Neuronal stem cell (in vitro differentiated cells): ENCODE measurements around the gene SMOC2.

Experiments used
- DNase-seq: peaks from one replicate; pipeline ENCODE4 v3.0.0-alpha.2; 2013; ENCODE audit warnings: low spot score
- H2AFZ ChIP-seq: one replicate; pipeline ENCODE4 v1.6.1; 2013; ENCODE audit warnings: mild to moderate bottlenecking, low read length, inconsistent platforms
- H2AK5ac ChIP-seq: 2 replicates; pipeline ENCODE4 v1.6.1; 2013; ENCODE audit warnings: low read depth, mild to moderate bottlenecking, inconsistent platforms, low read length, moderate library complexity, mixed read lengths
- H2BK120ac ChIP-seq: 2 replicates; pipeline ENCODE4 v1.6.1; 2013; ENCODE audit warnings: low read depth, mild to moderate bottlenecking, inconsistent platforms, low read length, moderate library complexity, mixed read lengths
- H2BK12ac ChIP-seq: one replicate; pipeline ENCODE4 v1.6.1; 2013; ENCODE audit warnings: low read length, inconsistent platforms
- H2BK15ac ChIP-seq: 2 replicates; pipeline ENCODE4 v1.6.1; 2013; ENCODE audit warnings: mild to moderate bottlenecking, low read length, inconsistent platforms, mixed read lengths
- H2BK5ac ChIP-seq: one replicate; pipeline ENCODE4 v1.6.1; 2013; ENCODE audit warnings: inconsistent platforms, mild to moderate bottlenecking, low read length, moderate library complexity
- H3K14ac ChIP-seq: one replicate; pipeline ENCODE4 v1.6.1; 2013; ENCODE audit warnings: low read length, inconsistent platforms
- H3K18ac ChIP-seq: 2 replicates; pipeline ENCODE4 v1.6.1; 2013; ENCODE audit warnings: low read length, inconsistent platforms
- H3K23ac ChIP-seq: 2 replicates; pipeline ENCODE4 v1.6.1; 2013; ENCODE audit warnings: low read depth, mild to moderate bottlenecking, mixed read lengths, low read length, inconsistent platforms; ENCODE audit not compliant: poor library complexity
- H3K27ac ChIP-seq: replicated peaks from 3 replicates; pipeline ENCODE4 v1.5.1; 2013; ENCODE audit warnings: low read length, inconsistent platforms
- H3K27me3 ChIP-seq, 3 experiments: 2 replicates each; pipeline ENCODE4 v1.6.1; 2013; ENCODE audit warnings: low read length in 3 of 3, mild to moderate bottlenecking in 2 of 3, inconsistent platforms in 1 of 3, low read depth in 1 of 3, mixed read lengths in 1 of 3, moderate library complexity in 1 of 3; ENCODE audit not compliant: control insufficient read depth in 3 of 3, insufficient read depth in 3 of 3
- H3K36me3 ChIP-seq, 2 donors: replicated peaks in 1 of 2; 2 replicates each; pipeline ENCODE4 v1.6.1; 2013; ENCODE audit warnings: low read length in 2 of 2; ENCODE audit not compliant: control insufficient read depth in 2 of 2, insufficient read depth in 2 of 2
- H3K4ac ChIP-seq: 2 replicates; pipeline ENCODE4 v1.6.1; 2013; ENCODE audit warnings: inconsistent platforms, mild to moderate bottlenecking, low read length, moderate library complexity
- H3K4me1 ChIP-seq, 2 donors: 1 replicate in 1 of 2; 2 replicates in 1 of 2; pipeline ENCODE4 v1.6.1; 2013; ENCODE audit warnings: low read length in 2 of 2, low read depth in 1 of 2; ENCODE audit not compliant: control insufficient read depth in 2 of 2, insufficient read depth in 1 of 2
- H3K4me2 ChIP-seq: one replicate; pipeline ENCODE4 v1.6.1; 2013; ENCODE audit warnings: mild to moderate bottlenecking, low read length, inconsistent platforms; ENCODE audit not compliant: insufficient read depth, poor library complexity, severe bottlenecking
- H3K4me3 ChIP-seq, 2 donors: 2 replicates each; pipeline ENCODE4 v1.5.1; 2013; ENCODE audit warnings: low read length in 2 of 2, mild to moderate bottlenecking in 2 of 2, inconsistent platforms in 1 of 2, moderate library complexity in 1 of 2
- H3K79me1 ChIP-seq: one replicate; pipeline ENCODE4 v1.6.1; 2013; ENCODE audit warnings: low read depth, mild to moderate bottlenecking, inconsistent platforms, low read length, moderate library complexity
- H3K9ac ChIP-seq: one replicate; pipeline ENCODE4 v1.6.1; 2013; ENCODE audit warnings: mild to moderate bottlenecking, low read depth, low read length, inconsistent platforms; ENCODE audit not compliant: poor library complexity
- H3K9me3 ChIP-seq, 2 donors: replicated peaks in 1 of 2; 2 replicates each; pipeline versions ENCODE3 to v1.6.1; 2013; ENCODE audit warnings: low read length in 2 of 2, mild to moderate bottlenecking in 2 of 2, inconsistent platforms in 1 of 2, low read depth in 1 of 2, mixed read lengths in 1 of 2, moderate library complexity in 1 of 2; ENCODE audit not compliant: control insufficient read depth in 2 of 2, insufficient read depth in 1 of 2
- H4K8ac ChIP-seq: one replicate; pipeline ENCODE4 v1.6.1; 2013; ENCODE audit warnings: low read depth, mild to moderate bottlenecking, inconsistent platforms, low read length, moderate library complexity
- H4K91ac ChIP-seq: one replicate; pipeline ENCODE4 v1.6.1; 2013; ENCODE audit warnings: low read length, low read depth, mild to moderate bottlenecking, inconsistent platforms; ENCODE audit not compliant: poor library complexity
- WGBS, 2 donors: extraction: QIAGEN DNeasy Blood & Tissue Kit; methylation state at CpG; one replicate each; pipeline ENCODE4 v1.1.7; 2013; ENCODE audit warnings: missing lambda C conversion rate in 2 of 2, mixed read lengths in 1 of 2; ENCODE audit not compliant: insufficient read length in 2 of 2, insufficient replicate concordance in 1 of 2; ENCODE audit errors: extremely low coverage in 2 of 2; 5-methylcytosine and 5-hydroxymethylcytosine counted together

The SMOC2 gene

DNA sequence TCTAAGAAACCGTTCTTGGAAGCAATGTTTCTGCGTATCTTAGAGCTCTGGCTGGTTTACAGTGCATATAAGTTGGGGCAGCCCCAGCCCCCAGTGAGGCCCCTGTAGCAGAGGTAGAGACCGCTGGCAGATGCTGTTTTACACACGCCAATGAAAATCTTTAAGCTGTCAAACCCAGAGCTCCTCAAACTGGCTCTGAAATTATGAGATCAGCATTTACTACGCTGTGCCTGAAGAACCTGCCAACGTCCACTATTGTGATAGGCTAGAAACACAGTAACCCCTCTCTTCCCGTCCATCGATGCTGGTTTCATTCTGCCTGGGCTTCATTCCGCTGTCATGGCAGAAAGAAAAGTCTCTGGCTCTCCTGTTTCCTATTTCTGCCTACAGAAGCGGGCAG, 160.6 kb downstream of the SMOC2 start:
- no peaks in the 10 kb centered on the region for H3K27me3 ChIP-seq
- H3K14ac ChIP-seq = no peak overlapping the region
- no peak overlapping the region for H4K91ac ChIP-seq
- no peak overlapping the region for H3K27ac ChIP-seq
- H3K23ac ChIP-seq = no peak overlapping the region
- WGBS, 2 donors = no CpG with 5 or more reads among the region's 10 CpGs
- no peak for DNase-seq
- H3K79me1 ChIP-seq = no peaks in the 10 kb centered on the region
- peak overlapping the region; percentile 57 for H2AFZ ChIP-seq
- H2AK5ac ChIP-seq = no peak overlapping the region
- no peak overlapping the region for H3K4ac ChIP-seq
- H2BK15ac ChIP-seq = no peak overlapping the region
- H2BK12ac ChIP-seq = no peak overlapping the region
- no peaks in the 10 kb centered on the region for H3K36me3 ChIP-seq
- H3K4me2 ChIP-seq = no peak overlapping the region
- H3K9ac ChIP-seq = no peak overlapping the region
- H3K18ac ChIP-seq = no peak overlapping the region
- no peak overlapping the region for H3K4me3 ChIP-seq
- no peak overlapping the region for H4K8ac ChIP-seq
- no peak overlapping the region for H2BK5ac ChIP-seq
- H2BK120ac ChIP-seq = no peak overlapping the region
- peaks cover 2% of the 10 kb centered on the region in 2 donors for H3K4me1 ChIP-seq
- H3K9me3 ChIP-seq = peaks cover 0 to 4% of the 10 kb centered on the region in 2 donors

- H2BK120ac ChIP-seq = no peak overlapping the region
- H3K9me3 ChIP-seq = peaks cover 0 to 4% of the 10 kb centered on the region in 2 donors
- no peaks in the 10 kb centered on the region for H3K27me3 ChIP-seq
- no peak overlapping the region for H4K91ac ChIP-seq
- H3K79me1 ChIP-seq = no peaks in the 10 kb centered on the region
- H2BK15ac ChIP-seq = no peak overlapping the region
- H3K4me1 ChIP-seq = peaks cover 2 to 9% of the 10 kb centered on the region in 2 donors
- H3K27ac ChIP-seq = no peak overlapping the region
- no peak overlapping the region for H2BK12ac ChIP-seq
- no peak overlapping the region for H3K4me2 ChIP-seq
- no CpG with 5 or more reads among the region's 4 CpGs for WGBS, 2 donors
- H4K8ac ChIP-seq = no peak overlapping the region
- no peak overlapping the region for H2AK5ac ChIP-seq
- H2BK5ac ChIP-seq = no peak overlapping the region
- peak overlapping the region; percentile 25 for H3K14ac ChIP-seq
- no peak overlapping the region for H3K4ac ChIP-seq
- peak overlapping the region; percentile 20 for H3K18ac ChIP-seq
- no peaks in the 10 kb centered on the region for H3K36me3 ChIP-seq
- H3K23ac ChIP-seq = no peak overlapping the region
- DNase-seq = no peak
- H2AFZ ChIP-seq = no peak overlapping the region
- no peak overlapping the region for H3K4me3 ChIP-seq
- H3K9ac ChIP-seq = no peak overlapping the region
Observed at GRCh38 chr6:168602576-168602975, 161.6 kb downstream of the SMOC2 start.

- Histone ChIP-seq H3K27ac (no peak overlapping the region), H4K8ac (no peak overlapping the region), H2AK5ac (no peak overlapping the region), H2BK12ac (no peak overlapping the region), H3K9ac (no peak overlapping the region), H3K27me3 (no peaks in the 10 kb centered on the region), H3K36me3 (no peaks in the 10 kb centered on the region), H3K23ac (no peak overlapping the region), H3K4me2 (no peak overlapping the region), H3K4me1 (peaks cover 5 to 15% of the 10 kb centered on the region in 2 donors), H2BK15ac (no peak overlapping the region), H3K18ac (no peak overlapping the region), H3K79me1 (no peaks in the 10 kb centered on the region), H2BK120ac (no peak overlapping the region), H2BK5ac (no peak overlapping the region), H3K4ac (no peak overlapping the region), H3K4me3 (no peak overlapping the region), H2AFZ (no peak overlapping the region), H3K14ac (no peak overlapping the region), H3K9me3 (peaks cover 0 to 4% of the 10 kb centered on the region in 2 donors), H4K91ac (no peak overlapping the region)
- DNase-seq = no peak
- no CpG with 5 or more reads among the region's 4 CpGs for WGBS, 2 donors
Observed at GRCh38 chr6:168603234-168603633, 162.2 kb downstream of the SMOC2 start.

DNA sequence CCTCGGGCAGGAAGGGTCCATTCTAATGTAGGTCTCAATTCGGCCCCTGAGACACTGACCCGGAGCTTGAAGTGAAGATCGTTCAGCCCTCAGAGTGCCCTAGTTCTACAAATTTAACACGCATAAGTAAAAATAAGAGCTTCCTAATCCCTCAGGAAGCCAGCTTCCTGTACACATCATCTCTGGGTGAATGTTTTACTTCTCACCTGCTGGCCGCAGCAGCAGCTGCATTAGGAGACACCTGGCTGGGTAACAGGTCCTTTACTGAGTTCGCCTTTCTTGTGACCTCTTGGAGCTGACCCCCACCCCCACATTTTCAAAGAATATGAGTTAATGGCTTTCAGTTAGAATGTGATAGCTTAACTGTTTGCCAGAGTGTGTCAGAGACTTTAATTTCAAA, 165.0 kb downstream of the SMOC2 start:
- no peak for DNase-seq

More for the DNA sequence above, 165.0 kb downstream of the SMOC2 start:
- H3K14ac ChIP-seq = no peak overlapping the region
- no CpG with 5 or more reads among the region's 7 CpGs for WGBS, 2 donors
- no peak overlapping the region for H3K4me3 ChIP-seq
- H3K4me1 ChIP-seq = peaks cover 5 to 15% of the 10 kb centered on the region in 2 donors
- no peak overlapping the region for H2AFZ ChIP-seq
- H3K18ac ChIP-seq = no peak overlapping the region
- H3K27me3 ChIP-seq = no peaks in the 10 kb centered on the region
- H3K23ac ChIP-seq = no peak overlapping the region
- H2BK12ac ChIP-seq = no peak overlapping the region
- H4K8ac ChIP-seq = no peak overlapping the region
- H2BK15ac ChIP-seq = no peak overlapping the region
- H3K4ac ChIP-seq = no peak overlapping the region
- H3K36me3 ChIP-seq = no peaks in the 10 kb centered on the region
- no peak overlapping the region for H2BK120ac ChIP-seq
- no peak overlapping the region for H3K4me2 ChIP-seq
- no peak overlapping the region for H2AK5ac ChIP-seq
- no peak overlapping the region for H3K9ac ChIP-seq
- no peaks in the 10 kb centered on the region for H3K79me1 ChIP-seq
- H2BK5ac ChIP-seq = no peak overlapping the region
- H4K91ac ChIP-seq = no peak overlapping the region
- H3K27ac ChIP-seq = no peak overlapping the region
- peaks cover 0 to 2% of the 10 kb centered on the region in 2 donors for H3K9me3 ChIP-seq
